WTC11 (cell line): ENCODE data around the gene CACHD1. TPM values are rescaled to one million over a fixed set of nuclear protein-coding genes. Genes with fewer than 3 reads are reported as not detected.

ENCODE experiments used
- ATAC-seq: fragments of 200-7000 bp; cut with Tn5 transposase; 2 replicates; pipeline ENCODE4 v1.10.0; 2021; ENCODE audit warnings: mild to moderate bottlenecking, moderate library complexity
- CTCF ChIA-PET: fragments of 300-600 bp; sonication (Branson Sonifier 250); formaldehyde crosslinking; loops from one replicate; lab custom pipeline; 2021; ENCODE audit warnings: antibody characterized with exemption; lab: Charles Lee
- POLR2A ChIA-PET: fragments of 350-600 bp; sonication (Branson Sonifier 250); formaldehyde crosslinking; loops from one replicate; lab custom pipeline; 2021; ENCODE audit warnings: antibody characterized with exemption; lab: Charles Lee
- DNase-seq: peaks from one replicate; pipeline ENCODE4 v3.0.0; 2021; ENCODE audit warnings: low spot score
- H3K27ac Mint-ChIP-seq: 2 replicates; pipeline ENCODE4 v1.8.0; 2021; ENCODE audit warnings: mixed read lengths
- H3K27me3 Mint-ChIP-seq: 2 replicates; pipeline ENCODE4 v1.8.0; 2021; ENCODE audit warnings: low read depth, mild to moderate bottlenecking, moderate library complexity, mixed read lengths
- H3K36me3 Mint-ChIP-seq: 2 replicates; pipeline ENCODE4 v1.8.0; 2021; ENCODE audit warnings: mixed read lengths
- H3K4me1 Mint-ChIP-seq: 2 replicates; pipeline ENCODE4 v1.8.0; 2022; ENCODE audit warnings: mixed read lengths
- H3K4me3 Mint-ChIP-seq: 2 replicates; pipeline ENCODE4 v1.8.0; 2021; ENCODE audit warnings: mild to moderate bottlenecking, moderate library complexity, mixed read lengths
- H3K9me3 Mint-ChIP-seq: 2 replicates; pipeline ENCODE4 v1.8.0; 2021; ENCODE audit warnings: mixed read lengths
- MXD4 ChIP-seq: fragments of 250-450 bp; sonication (Bioruptor Pico); IDR thresholded peaks from 2 replicates; pipeline ENCODE4 v1.8.0; 2021; ENCODE audit warnings: mild to moderate bottlenecking, moderate library complexity, borderline replicate concordance
- NFE2L1 ChIP-seq: sonication (generic); formaldehyde crosslinking; IDR thresholded peaks from 2 replicates; pipeline ENCODE4 v1.8.1; 2023; ENCODE audit warnings: missing genetic modification reagents
- NFYB ChIP-seq: sonication (generic); formaldehyde crosslinking; conservative IDR thresholded peaks from 2 replicates; pipeline ENCODE4 v1.8.0; 2022; ENCODE audit warnings: low read depth, missing genetic modification reagents
- TEAD1 ChIP-seq: sonication (generic); formaldehyde crosslinking; IDR thresholded peaks from 2 replicates; pipeline ENCODE4 v1.8.0; 2022; ENCODE audit warnings: mild to moderate bottlenecking, missing genetic modification reagents
- ZBTB21 ChIP-seq: sonication (generic); formaldehyde crosslinking; IDR thresholded peaks from 2 replicates; pipeline ENCODE4 v1.8.1; 2023; ENCODE audit warnings: mild to moderate bottlenecking, missing genetic modification reagents, borderline replicate concordance
- ZNF263 ChIP-seq: sonication (generic); formaldehyde crosslinking; IDR thresholded peaks from 2 replicates; pipeline ENCODE4 v1.8.1; 2022; ENCODE audit warnings: low read depth, mild to moderate bottlenecking, moderate library complexity, missing genetic modification reagents
- ZNF396 ChIP-seq: fragments of 250-450 bp; sonication (Bioruptor Pico); IDR thresholded peaks from 2 replicates; pipeline ENCODE4 v1.8.0; 2021; ENCODE audit warnings: mild to moderate bottlenecking, moderate library complexity, borderline replicate concordance
- total RNA-seq: library from RNA; stranded (reverse); gene quantifications from 3 replicates; pipeline ENCODE4 v1.2.3, GENCODE V29; 2021
- TF ChIP-seq, protein P1 (sequence below): fragments of 200-600 bp; IDR thresholded peaks from 2 replicates; pipeline ENCODE4 v1.8.0; 2022; ENCODE audit warnings: antibody characterized with exemption
- TF ChIP-seq, protein P2 (sequence below): sonication (generic); formaldehyde crosslinking; IDR thresholded peaks from 2 replicates; pipeline ENCODE4 v1.8.0; 2022; ENCODE audit warnings: mild to moderate bottlenecking, missing genetic modification reagents
- TF ChIP-seq, protein P3 (sequence below): fragments of 250-450 bp; sonication (Bioruptor Pico); conservative IDR thresholded peaks from 2 replicates; pipeline ENCODE4 v1.9.0; 2021; ENCODE audit warnings: mild to moderate bottlenecking
- TF ChIP-seq, protein P4 (sequence below): sonication (generic); formaldehyde crosslinking; IDR thresholded peaks from 2 replicates; pipeline ENCODE4 v1.8.1; 2023; ENCODE audit warnings: mild to moderate bottlenecking, missing genetic modification reagents, moderate library complexity
- TF ChIP-seq, protein P5 (sequence below): sonication (generic); formaldehyde crosslinking; conservative IDR thresholded peaks from 2 replicates; pipeline ENCODE4 v1.8.1; 2022; ENCODE audit warnings: mild to moderate bottlenecking, missing genetic modification reagents

The CACHD1 gene
- total RNA-seq, 1 experiment from 2014 or later: 26.3 TPM

DNA sequence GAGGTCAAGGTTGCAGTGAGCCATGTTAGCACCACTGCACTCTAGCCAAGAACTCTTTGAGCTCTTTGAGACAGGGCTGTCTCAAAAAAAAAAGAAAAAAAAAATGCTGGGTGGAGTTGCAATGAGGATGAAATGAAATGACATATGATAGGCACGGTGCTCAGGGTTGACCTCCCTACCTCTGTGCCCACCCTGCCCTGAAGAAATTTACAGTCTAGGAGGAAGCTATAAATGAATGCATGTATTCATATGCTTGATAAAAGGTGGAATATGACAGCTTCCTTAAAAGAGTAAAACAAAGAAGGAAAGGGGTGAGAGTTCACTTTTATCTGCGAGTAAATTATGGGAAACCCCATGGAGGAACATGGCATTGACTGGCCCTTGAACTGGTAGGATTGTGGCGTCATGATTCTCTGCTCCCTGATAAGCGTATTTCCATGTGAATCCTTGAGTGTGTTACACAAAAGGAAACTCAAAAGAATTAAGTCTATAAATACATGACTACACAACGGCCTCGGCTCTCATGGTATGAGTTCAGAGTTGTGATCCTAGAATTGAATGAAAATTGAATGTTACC is 215.9 kb downstream of the CACHD1 start:
- Mint-ChIP-seq H3K9me3 (no peaks in the 10 kb centered on the region), H3K27me3 (no peaks in the 10 kb centered on the region), H3K27ac (no peak overlapping the region), H3K4me3 (no peak overlapping the region), H3K4me1 (peaks cover 17% of the 10 kb centered on the region), H3K36me3 (peaks cover 42% of the 10 kb centered on the region)
- ChIA-PET CTCF (interaction anchor here (0.9 to 1.3 kb wide), 2 partner anchors 10 to 22 kb away, joined by 3 read pairs; no protein-coding TSS in a partner anchor), POLR2A (interaction anchor here (0.7 kb wide), 1 partner anchor 113 kb away, joined by 4 read pairs; no protein-coding TSS in a partner anchor)
- no peak for DNase-seq
- ATAC-seq: no peak
- no peak for TF ChIP-seq ZBTB21 (CRISPR knock-in tag)

DNA sequence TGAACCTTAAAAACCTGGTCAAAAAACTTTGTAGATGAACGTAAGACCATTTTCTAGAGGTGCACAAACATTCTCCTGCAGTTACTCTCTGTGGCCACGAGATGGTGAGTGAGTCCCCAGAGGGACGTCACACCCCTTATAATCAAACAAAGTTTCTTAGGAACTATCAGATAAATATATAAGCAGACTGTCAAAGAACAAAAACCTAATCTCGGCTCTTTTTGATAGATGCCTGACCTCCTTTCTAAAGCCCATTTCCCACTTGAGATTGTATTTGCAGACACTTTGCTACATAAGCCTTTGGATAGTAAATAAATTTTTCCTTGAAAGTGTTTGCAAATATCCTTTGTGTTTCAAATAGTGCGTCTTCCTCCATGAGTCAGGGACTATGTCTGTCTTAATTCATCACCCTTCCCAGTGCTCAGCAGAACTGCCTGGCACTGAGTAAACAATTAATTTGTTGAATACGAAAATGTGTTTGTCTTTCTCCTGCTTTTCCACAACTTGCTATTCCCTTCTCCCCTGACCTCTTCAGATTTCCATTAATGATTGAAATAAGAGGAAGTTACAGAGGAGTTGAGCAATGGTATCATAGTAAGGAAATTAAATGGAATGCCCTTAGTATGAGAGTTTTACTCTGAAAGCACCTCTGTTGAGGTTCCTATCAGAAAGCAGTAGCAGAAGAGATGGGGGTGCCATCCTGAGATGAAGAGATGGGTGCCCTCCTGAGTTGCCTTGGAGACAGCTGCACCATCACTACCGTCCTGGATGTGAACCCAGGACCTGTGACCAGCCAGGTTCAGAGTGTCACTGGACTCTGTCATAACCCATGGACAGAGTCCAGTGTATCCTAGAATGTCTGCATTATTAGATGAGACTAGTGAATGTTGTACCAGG is 217.1 kb downstream of the CACHD1 start:
- no peaks in the 10 kb centered on the region for H3K9me3 Mint-ChIP-seq
- H3K27ac Mint-ChIP-seq: no peak overlapping the region
- H3K27me3 Mint-ChIP-seq: no peaks in the 10 kb centered on the region
- DNase-seq: no peak
- peak; percentile 61 for ATAC-seq
- H3K4me1 Mint-ChIP-seq: peaks cover 25% of the 10 kb centered on the region
- POLR2A ChIA-PET: no interaction called here
- TF ChIP-seq ZNF396: no peak
- TF ChIP-seq, protein P1, sequence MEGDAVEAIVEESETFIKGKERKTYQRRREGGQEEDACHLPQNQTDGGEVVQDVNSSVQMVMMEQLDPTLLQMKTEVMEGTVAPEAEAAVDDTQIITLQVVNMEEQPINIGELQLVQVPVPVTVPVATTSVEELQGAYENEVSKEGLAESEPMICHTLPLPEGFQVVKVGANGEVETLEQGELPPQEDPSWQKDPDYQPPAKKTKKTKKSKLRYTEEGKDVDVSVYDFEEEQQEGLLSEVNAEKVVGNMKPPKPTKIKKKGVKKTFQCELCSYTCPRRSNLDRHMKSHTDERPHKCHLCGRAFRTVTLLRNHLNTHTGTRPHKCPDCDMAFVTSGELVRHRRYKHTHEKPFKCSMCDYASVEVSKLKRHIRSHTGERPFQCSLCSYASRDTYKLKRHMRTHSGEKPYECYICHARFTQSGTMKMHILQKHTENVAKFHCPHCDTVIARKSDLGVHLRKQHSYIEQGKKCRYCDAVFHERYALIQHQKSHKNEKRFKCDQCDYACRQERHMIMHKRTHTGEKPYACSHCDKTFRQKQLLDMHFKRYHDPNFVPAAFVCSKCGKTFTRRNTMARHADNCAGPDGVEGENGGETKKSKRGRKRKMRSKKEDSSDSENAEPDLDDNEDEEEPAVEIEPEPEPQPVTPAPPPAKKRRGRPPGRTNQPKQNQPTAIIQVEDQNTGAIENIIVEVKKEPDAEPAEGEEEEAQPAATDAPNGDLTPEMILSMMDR: peak; percentile 65
- CTCF ChIA-PET: no interaction called here
- no peak overlapping the region for H3K4me3 Mint-ChIP-seq
- peaks cover 40% of the 10 kb centered on the region for H3K36me3 Mint-ChIP-seq

DNA sequence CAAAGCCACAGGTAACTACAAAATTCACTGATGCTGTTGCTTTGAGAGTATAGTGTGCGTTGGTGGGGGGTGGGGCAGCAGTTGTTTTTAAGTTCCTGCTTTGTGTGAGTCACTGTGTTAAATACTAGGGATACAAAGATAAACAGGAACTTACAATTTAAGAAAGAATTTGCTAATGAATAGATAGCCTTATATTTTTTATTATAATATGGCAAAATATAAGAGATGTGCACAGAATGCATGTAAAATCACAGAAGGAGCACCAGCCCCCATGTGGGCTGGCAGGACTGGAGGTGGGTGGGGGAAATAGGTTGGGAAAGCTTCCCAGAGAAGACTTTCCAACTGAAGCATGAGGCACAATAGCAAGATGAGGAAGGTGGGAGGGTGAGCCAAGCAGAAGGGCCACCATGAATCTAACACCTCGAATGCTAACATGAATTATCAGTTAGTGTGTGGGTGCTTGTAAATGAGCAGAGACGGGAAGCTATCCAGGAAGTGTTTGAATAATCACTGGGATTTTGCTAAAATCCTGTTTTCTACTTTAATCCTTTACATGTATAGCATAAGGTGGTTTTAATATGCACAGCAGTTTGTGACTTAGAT is 217.9 kb downstream of the CACHD1 start:
- ChIA-PET POLR2A (no interaction called here), CTCF (no interaction called here)
- Mint-ChIP-seq H3K9me3 (no peaks in the 10 kb centered on the region), H3K27me3 (no peaks in the 10 kb centered on the region), H3K4me3 (no peak overlapping the region), H3K27ac (no peak overlapping the region), H3K36me3 (peaks cover 39% of the 10 kb centered on the region), H3K4me1 (peaks cover 25% of the 10 kb centered on the region)
- DNase-seq: no peak
- TF ChIP-seq, protein P2, sequence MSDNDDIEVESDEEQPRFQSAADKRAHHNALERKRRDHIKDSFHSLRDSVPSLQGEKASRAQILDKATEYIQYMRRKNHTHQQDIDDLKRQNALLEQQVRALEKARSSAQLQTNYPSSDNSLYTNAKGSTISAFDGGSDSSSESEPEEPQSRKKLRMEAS (CRISPR knock-in tag): no peak
- no peak for TF ChIP-seq NFYB
- TF ChIP-seq, protein P3, sequence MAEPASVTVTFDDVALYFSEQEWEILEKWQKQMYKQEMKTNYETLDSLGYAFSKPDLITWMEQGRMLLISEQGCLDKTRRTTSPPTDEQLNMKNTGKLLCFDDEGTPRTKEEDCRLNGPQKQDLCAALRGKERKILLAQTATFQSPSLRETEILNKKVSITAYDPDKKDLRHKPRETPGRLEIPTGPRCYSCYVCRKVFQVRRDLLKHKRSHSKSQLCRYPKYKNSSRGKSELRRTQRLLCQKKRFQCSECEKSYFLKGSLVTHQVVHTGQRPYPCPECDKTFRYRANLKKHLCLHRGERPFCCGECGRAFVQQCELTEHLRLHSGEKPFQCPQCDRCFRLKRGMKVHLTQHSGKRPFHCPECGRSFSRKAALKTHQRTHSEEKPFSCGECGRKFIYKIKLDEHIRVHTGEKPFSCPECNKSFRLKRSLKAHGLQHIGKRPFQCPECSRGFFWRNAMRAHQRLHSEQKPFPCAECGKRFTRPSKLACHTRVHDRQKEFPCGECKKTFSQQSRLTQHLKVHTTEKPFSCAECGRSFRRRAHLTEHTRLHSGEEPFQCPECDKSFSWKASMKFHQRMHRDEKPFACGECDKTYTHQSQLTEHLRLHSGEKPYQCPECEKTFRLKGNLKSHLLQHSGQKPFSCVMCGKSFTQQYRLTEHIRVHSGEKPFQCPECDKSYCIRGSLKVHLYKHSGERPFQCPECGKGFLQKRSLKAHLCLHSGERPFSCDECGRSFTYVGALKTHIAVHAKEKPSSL (CRISPR knock-in tag): no peak
- TF ChIP-seq NFE2L1 (CRISPR knock-in tag): no peak
- TF ChIP-seq TEAD1 (CRISPR knock-in tag): no peak
- TF ChIP-seq MXD4 (CRISPR knock-in tag): no peak
- TF ChIP-seq ZNF263 (CRISPR knock-in tag): no peak
- TF ChIP-seq, protein P4, sequence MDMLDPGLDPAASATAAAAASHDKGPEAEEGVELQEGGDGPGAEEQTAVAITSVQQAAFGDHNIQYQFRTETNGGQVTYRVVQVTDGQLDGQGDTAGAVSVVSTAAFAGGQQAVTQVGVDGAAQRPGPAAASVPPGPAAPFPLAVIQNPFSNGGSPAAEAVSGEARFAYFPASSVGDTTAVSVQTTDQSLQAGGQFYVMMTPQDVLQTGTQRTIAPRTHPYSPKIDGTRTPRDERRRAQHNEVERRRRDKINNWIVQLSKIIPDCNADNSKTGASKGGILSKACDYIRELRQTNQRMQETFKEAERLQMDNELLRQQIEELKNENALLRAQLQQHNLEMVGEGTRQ (CRISPR knock-in tag): no peak
- TF ChIP-seq, protein P5, sequence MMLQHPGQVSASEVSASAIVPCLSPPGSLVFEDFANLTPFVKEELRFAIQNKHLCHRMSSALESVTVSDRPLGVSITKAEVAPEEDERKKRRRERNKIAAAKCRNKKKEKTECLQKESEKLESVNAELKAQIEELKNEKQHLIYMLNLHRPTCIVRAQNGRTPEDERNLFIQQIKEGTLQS (CRISPR knock-in tag): no peak
- ATAC-seq: no peak
